H1 (cell line): ENCODE data around the gene PGBD5. TPM values are rescaled to one million over a fixed set of nuclear protein-coding genes. Genes with fewer than 3 reads are reported as not detected.

Source experiments
- CTCF ChIA-PET: fragments of 300-600 bp; sonication (Branson Sonifier 250); formaldehyde crosslinking; loops from one replicate; lab custom pipeline; 2021; ENCODE audit not compliant: partially characterized antibody; lab: Charles Lee
- POLR2A ChIA-PET: fragments of 300-600 bp; sonication (Branson Sonifier 250); formaldehyde crosslinking; loops from one replicate; lab custom pipeline; 2021; ENCODE audit warnings: inconsistent platforms; ENCODE audit not compliant: partially characterized antibody; lab: Charles Lee
- DNase-seq, 2 experiments: peaks; one replicate each; pipeline versions ENCODE4 v3.0.0 to v3.0.0-alpha.2; 2010 to 2022; ENCODE audit warnings: low spot score in 2 of 2, low read depth in 1 of 2, mixed read lengths in 1 of 2
- FAIRE-seq: peaks from 2 replicates; lab custom pipeline; 2011; peaks lifted over from hg19 to GRCh38; lab: Jason Lieb, UNC
- H2AFZ ChIP-seq: 2 replicates; pipeline ENCODE4 v1.8.1; 2012; ENCODE audit warnings: low read length, inconsistent platforms
- H2AK5ac ChIP-seq: 2 replicates; pipeline ENCODE4 v1.6.1; 2013; ENCODE audit warnings: low read depth, low read length
- H2BK120ac ChIP-seq: replicated peaks from 2 replicates; pipeline ENCODE3; 2013; ENCODE audit warnings: low read depth, low read length, inconsistent platforms
- H2BK12ac ChIP-seq: 2 replicates; pipeline ENCODE4 v1.6.1; 2013; ENCODE audit warnings: low read depth, low read length
- H2BK15ac ChIP-seq: 2 replicates; pipeline ENCODE4 v1.6.1; 2013; ENCODE audit warnings: low read length
- H2BK20ac ChIP-seq: 2 replicates; pipeline ENCODE4 v1.6.1; 2013; ENCODE audit warnings: low read length
- H2BK5ac ChIP-seq: 2 replicates; pipeline ENCODE4 v1.6.1; 2013; ENCODE audit warnings: low read depth, low read length
- H3K14ac ChIP-seq: 2 replicates; pipeline ENCODE4 v1.6.1; 2013; ENCODE audit warnings: inconsistent platforms; ENCODE audit not compliant: insufficient read length
- H3K18ac ChIP-seq: 2 replicates; pipeline ENCODE4 v1.6.1; 2013; ENCODE audit warnings: low read length; ENCODE audit errors: extremely low read depth
- H3K23ac ChIP-seq: 2 replicates; pipeline ENCODE4 v1.6.1; 2013; ENCODE audit warnings: inconsistent platforms; ENCODE audit not compliant: insufficient read length
- H3K23me2 ChIP-seq: 2 replicates; pipeline ENCODE4 v1.6.1; 2013; ENCODE audit warnings: low read depth, low read length
- H3K27ac ChIP-seq: 2 replicates; pipeline ENCODE4 v1.6.1; 2011; ENCODE audit warnings: low read depth, low read length, inconsistent platforms
- H3K27me3 ChIP-seq, 4 experiments: replicated peaks in 1 of 4; 1 replicate in 1 of 4; 2 replicates in 3 of 4; pipeline versions ENCODE4 v1.6.1 to v1.8.1; 2011 to 2013; ENCODE audit warnings: low read length in 3 of 4, mild to moderate bottlenecking in 3 of 4, inconsistent platforms in 2 of 4, mixed read lengths in 2 of 4, moderate library complexity in 1 of 4; ENCODE audit not compliant: control insufficient read depth in 3 of 4, insufficient read depth in 3 of 4; ENCODE audit errors: extremely low read depth in 1 of 4
- H3K36me3 ChIP-seq, 4 experiments: 2 replicates each; pipeline versions ENCODE4 v1.6.1 to v1.8.1; 2011 to 2013; ENCODE audit warnings: mild to moderate bottlenecking in 4 of 4, low read length in 3 of 4, moderate library complexity in 2 of 4, control low read depth in 1 of 4, inconsistent platforms in 1 of 4; ENCODE audit not compliant: insufficient read depth in 4 of 4, control insufficient read depth in 2 of 4
- H3K4ac ChIP-seq: replicated peaks from 2 replicates; pipeline ENCODE3; 2013; ENCODE audit warnings: low read length, low read depth, mixed read lengths, inconsistent platforms; ENCODE audit not compliant: insufficient read length
- H3K4me1 ChIP-seq, 4 experiments: replicated peaks in 1 of 4; 1 replicate in 1 of 4; 2 replicates in 3 of 4; pipeline versions ENCODE4 v1.6.1 to v1.8.1; 2011 to 2013; ENCODE audit warnings: low read length in 3 of 4, inconsistent platforms in 2 of 4, mixed read lengths in 1 of 4; ENCODE audit not compliant: insufficient read depth in 4 of 4, control insufficient read depth in 3 of 4
- H3K4me2 ChIP-seq, 2 experiments: 2 replicates each; pipeline versions ENCODE4 v1.6.1 to v1.8.1; 2011 to 2013; ENCODE audit warnings: low read depth in 2 of 2, low read length in 2 of 2, control low read depth in 1 of 2, inconsistent platforms in 1 of 2, mild to moderate bottlenecking in 1 of 2; ENCODE audit not compliant: insufficient read depth in 1 of 2
- H3K4me3 ChIP-seq, 4 experiments: fragments of 200-600, 300-600 bp in 1 of 4; sonication (generic), shearing (Covaris generic), sonication (Bioruptor Twin) in 1 of 4; 2 replicates each; pipeline versions ENCODE4 v1.5.1 to v1.8.1; 2011 to 2016; ENCODE audit warnings: low read length in 4 of 4, low read depth in 3 of 4, control low read depth in 2 of 4, inconsistent platforms in 2 of 4, mild to moderate bottlenecking in 2 of 4, mixed read lengths in 1 of 4, moderate library complexity in 1 of 4; ENCODE audit not compliant: insufficient read depth in 2 of 4; ENCODE audit errors: extremely low read depth in 1 of 4
- H3K56ac ChIP-seq: replicated peaks from 2 replicates; pipeline ENCODE3; 2013; ENCODE audit warnings: low read depth, mild to moderate bottlenecking, mixed read lengths, low read length, inconsistent platforms; ENCODE audit not compliant: insufficient read length
- H3K79me1 ChIP-seq: 2 replicates; pipeline ENCODE4 v1.6.1; 2013; ENCODE audit warnings: low read depth, low read length, control low read depth
- H3K79me2 ChIP-seq, 2 experiments: 2 replicates each; pipeline versions ENCODE4 v1.6.1 to v1.8.1; 2012 to 2013; ENCODE audit warnings: low read length in 2 of 2, mild to moderate bottlenecking in 2 of 2, inconsistent platforms in 1 of 2; ENCODE audit not compliant: insufficient read depth in 2 of 2, control insufficient read depth in 1 of 2
- H3K9ac ChIP-seq, 4 experiments: replicated peaks in 1 of 4; 1 replicate in 1 of 4; 2 replicates in 3 of 4; pipeline versions ENCODE4 v1.6.1 to v1.8.1; 2011 to 2013; ENCODE audit warnings: low read depth in 3 of 4, low read length in 3 of 4, control low read depth in 2 of 4, mild to moderate bottlenecking in 2 of 4, moderate library complexity in 2 of 4, inconsistent platforms in 1 of 4; ENCODE audit errors: extremely low read depth in 1 of 4
- H3K9me3 ChIP-seq, 2 experiments: 2 replicates each; pipeline versions ENCODE4 v1.6.1 to v1.8.1; 2012 to 2013; ENCODE audit warnings: mild to moderate bottlenecking in 2 of 2, moderate library complexity in 2 of 2, control low read depth in 1 of 2, inconsistent platforms in 1 of 2, low read depth in 1 of 2, low read length in 1 of 2, mixed read lengths in 1 of 2; ENCODE audit not compliant: insufficient read depth in 2 of 2
- H4K20me1 ChIP-seq, 2 experiments: replicated peaks in 1 of 2; 2 replicates each; pipeline versions ENCODE3 to v1.8.1; 2011 to 2013; ENCODE audit warnings: inconsistent platforms in 2 of 2, low read length in 2 of 2, mild to moderate bottlenecking in 1 of 2; ENCODE audit not compliant: insufficient read depth in 2 of 2, control insufficient read depth in 1 of 2
- H4K5ac ChIP-seq: 2 replicates; pipeline ENCODE4 v1.6.1; 2013; ENCODE audit warnings: low read length, low read depth, mixed read lengths, inconsistent platforms; ENCODE audit not compliant: insufficient read length
- H4K8ac ChIP-seq: 2 replicates; pipeline ENCODE4 v1.8.0; 2013; ENCODE audit warnings: mild to moderate bottlenecking, moderate library complexity, low read length, inconsistent platforms; ENCODE audit not compliant: insufficient read depth; ENCODE audit errors: extremely low read depth
- H4K91ac ChIP-seq: replicated peaks from 2 replicates; pipeline ENCODE3; 2013; ENCODE audit warnings: low read length, mixed read lengths, inconsistent platforms; ENCODE audit not compliant: insufficient read length
- HDAC6 ChIP-seq: IDR thresholded peaks from one replicate; pipeline ENCODE4 v1.7.1; 2012; ENCODE audit warnings: low read depth, mild to moderate bottlenecking, inconsistent platforms, low read length, moderate library complexity
- RFX5 ChIP-seq: IDR thresholded peaks from 2 replicates; pipeline ENCODE4 v1.6.1; 2011; ENCODE audit warnings: low read depth, low read length, improper control_type of control experiment, borderline replicate concordance
- RXRA ChIP-seq: IDR thresholded peaks from 2 replicates; pipeline ENCODE4 v1.6.1; 2011; ENCODE audit warnings: low read depth, mild to moderate bottlenecking, low read length, moderate library complexity; ENCODE audit not compliant: insufficient read depth
- WGBS, 2 experiments: shearing (Covaris generic) in 1 of 2; methylation state at CpG; one replicate each; pipeline versions ENCODE4 v1.1.6 to v1.1.7; 2013 to 2015; ENCODE audit warnings: low lambda C conversion rate in 2 of 2, mixed read lengths in 2 of 2, inconsistent platforms in 1 of 2, low coverage in 1 of 2, missing lambda C conversion rate in 1 of 2; ENCODE audit not compliant: insufficient replicate concordance in 2 of 2, insufficient coverage in 1 of 2, insufficient read length in 1 of 2; ENCODE audit errors: extremely low coverage in 1 of 2, missing lambda C conversion rate in 1 of 2; 5-methylcytosine and 5-hydroxymethylcytosine counted together
- polyA plus RNA-seq, 7 experiments: library from polyadenylated mRNA; depleted of rRNA in 3 of 7; stranded (reverse) in 5 of 7; unstranded in 2 of 7; fragments of >200 nt in 5 of 7; fragments of 200-250 nt in 2 of 7; gene quantifications; 1 replicate in 5 of 7; 2 replicates in 1 of 7; 4 replicates in 1 of 7; pipeline versions ENCODE4 v1.2.1 to v1.2.3, GENCODE V29; 2011 to 2013; ENCODE audit warnings: missing spikeins in 2 of 7, mixed read lengths in 2 of 7
- total RNA-seq: library from RNA; stranded (reverse); fragmentation: NEBNext Ultra II Directional; extraction: Animal tissue kit (Norgen Biotek cat#: 25700); gene quantifications from 2 replicates; pipeline ENCODE4 v1.2.1, GENCODE V29; 2021

PGBD5 gene
- total and polyA plus RNA-seq, 2 of the 8 experiments (the other 6 are each of a cell fraction or from before 2014, with no cell fraction given): 16.3 to 18.4 TPM

GRCh38 chr1:230371923-230372703 is 54.0 kb downstream of the PGBD5 start:
- H2BK15ac ChIP-seq: no peak overlapping the region
- peaks cover 5% of the 10 kb centered on the region; the same call in 1 of the 2 replicates for H3K79me1 ChIP-seq
- no peak overlapping the region for H2AK5ac ChIP-seq
- H2BK5ac ChIP-seq: no peak overlapping the region
- no peak overlapping the region for H2BK120ac ChIP-seq
- no peaks in the 10 kb centered on the region; a peak in 1 of 4 replicates for H3K79me2 ChIP-seq
- H3K27ac ChIP-seq: no peak overlapping the region
- DNase-seq (no peak), FAIRE-seq (no peak)
- CTCF ChIA-PET: interaction anchor here (1.9 to 2.3 kb wide), 2 partner anchors 10 to 32 kb away, joined by 4 to 8 read pairs; no protein-coding TSS in a partner anchor
- no peaks in the 10 kb centered on the region for H3K36me3 ChIP-seq
- H3K4me3 ChIP-seq: no peak overlapping the region
- H4K20me1 ChIP-seq: peaks cover 0 to 2% of the 10 kb centered on the region in 2 experiments
- no peak overlapping the region for H4K8ac ChIP-seq
- no peak overlapping the region for H3K23ac ChIP-seq
- 93% methylated on average over 12 of the region's 12 CpGs; no CpG with 5 or more reads in 1 of the 2 experiments for WGBS, 2 experiments
- no peak overlapping the region for H3K4me2 ChIP-seq
- H2BK12ac ChIP-seq: no peak overlapping the region
- no peak overlapping the region for H3K18ac ChIP-seq
- no peak overlapping the region for H4K91ac ChIP-seq
- H3K4ac ChIP-seq: no peak overlapping the region
- H4K5ac ChIP-seq: no peak overlapping the region
- no peaks in the 10 kb centered on the region for H3K27me3 ChIP-seq
- H2AFZ ChIP-seq: no peak overlapping the region
- H3K23me2 ChIP-seq: no peaks in the 10 kb centered on the region
- H3K14ac ChIP-seq: no peak overlapping the region
- TF ChIP-seq RXRA (no peak), HDAC6 (no peak), RFX5 (no peak)
- H2BK20ac ChIP-seq: no peak overlapping the region
- no peaks in the 10 kb centered on the region; a peak in 1 of 7 replicates for H3K4me1 ChIP-seq
- H3K56ac ChIP-seq: no peak overlapping the region
- POLR2A ChIA-PET: interaction anchor here (0.7 to 1.4 kb wide), 3 partner anchors 13 to 20 kb away, joined by 3 to 8 read pairs (median 3); no protein-coding TSS in a partner anchor
- H3K9me3 ChIP-seq: no peaks in the 10 kb centered on the region
- no peak overlapping the region; a peak in 1 of 7 replicates for H3K9ac ChIP-seq
